GM12878 (cell line): ENCODE data around the gene AJUBA. TPM values are rescaled to one million over a fixed set of nuclear protein-coding genes. Genes with fewer than 3 reads are reported as not detected.

Source experiments
- ATAC-seq: fragments of 200-7000 bp; cut with Tn5 transposase; 3 replicates; pipeline ENCODE4 v1.9.1; 2020; ENCODE audit warnings: mild to moderate bottlenecking, moderate library complexity
- BruUV-seq: library from RNA; stranded (reverse); fragments of 400-500 nt; replicated peaks from 2 replicates; lab custom pipeline; 2021; lab: Mats Ljungman, UMichigan
- CTCF ChIA-PET: fragments of 300-600 bp; sonication (Branson Sonifier 250); formaldehyde crosslinking; extraction: SDS; loops from one replicate; lab custom pipeline; 2021; ENCODE audit warnings: inconsistent platforms; lab: Yijun Ruan, JAX
- POLR2A ChIA-PET: fragments of 350-600 bp; formaldehyde crosslinking; extraction: SDS; loops from one replicate; lab custom pipeline; 2021; ENCODE audit warnings: inconsistent platforms; lab: Charles Lee
- RAD21 ChIA-PET: fragments of 300-600 bp; sonication (Branson Sonifier 250); formaldehyde crosslinking; loops from one replicate; lab custom pipeline; 2023; ENCODE audit warnings: antibody characterized with exemption; ENCODE audit not compliant: unreplicated experiment; lab: Charles Lee
- SMC1A ChIA-PET: fragments of 300-600 bp; sonication (Branson Sonifier 250); formaldehyde crosslinking; loops from one replicate; lab custom pipeline; 2023; ENCODE audit not compliant: unreplicated experiment, uncharacterized antibody; lab: Charles Lee
- DNase-seq: peaks from one replicate; pipeline ENCODE4 v3.0.0-alpha.2; 2011; ENCODE audit warnings: low read depth, low spot score
- FAIRE-seq: peaks from 3 replicates; lab custom pipeline; 2011; peaks lifted over from hg19 to GRCh38; lab: Jason Lieb, UNC
- H2AFZ ChIP-seq: 2 replicates; pipeline ENCODE4 v1.6.0; 2011; ENCODE audit warnings: low read depth, low read length, control low read depth; ENCODE audit not compliant: control insufficient read depth
- H3K27ac ChIP-seq: 2 replicates; pipeline ENCODE4 v1.5.1; 2011; ENCODE audit warnings: control low read depth; ENCODE audit not compliant: control insufficient read depth, insufficient read depth
- H3K27me3 ChIP-seq, 2 experiments: replicated peaks in 1 of 2; 2 replicates each; pipeline versions ENCODE4 v1.6.0 to v1.6.1; 2011; ENCODE audit warnings: low read length in 1 of 2; ENCODE audit not compliant: control insufficient read depth in 2 of 2, insufficient read depth in 2 of 2
- H3K36me3 ChIP-seq, 2 experiments: 2 replicates each; pipeline ENCODE4 v1.5.1; 2011; ENCODE audit warnings: low read length in 1 of 2; ENCODE audit not compliant: control insufficient read depth in 2 of 2, insufficient read depth in 2 of 2
- H3K4me1 ChIP-seq: 2 replicates; pipeline ENCODE4 v1.6.1; 2011; ENCODE audit warnings: mild to moderate bottlenecking, low read length, moderate library complexity, mixed read lengths; ENCODE audit not compliant: control insufficient read depth, insufficient read depth
- H3K4me2 ChIP-seq: 2 replicates; pipeline ENCODE4 v1.6.0; 2011; ENCODE audit warnings: control low read depth; ENCODE audit not compliant: control insufficient read depth, insufficient read depth
- H3K4me3 ChIP-seq: fragments of 200-600 bp; sonication (generic); 2 replicates; pipeline ENCODE4 v1.5.1; 2016
- H3K79me2 ChIP-seq: 2 replicates; pipeline ENCODE4 v1.6.0; 2011; ENCODE audit warnings: low read length; ENCODE audit not compliant: control insufficient read depth, insufficient read depth
- H3K9ac ChIP-seq: 2 replicates; pipeline ENCODE4 v1.8.0; 2011; ENCODE audit warnings: low read length, control low read depth, mixed read lengths; ENCODE audit not compliant: control insufficient read depth, insufficient read depth
- H3K9me3 ChIP-seq: replicated peaks from 3 replicates; pipeline ENCODE4 v1.5.1; 2011; ENCODE audit warnings: mild to moderate bottlenecking, low read length; ENCODE audit not compliant: control insufficient read depth, insufficient read depth
- H4K20me1 ChIP-seq: 2 replicates; pipeline ENCODE4 v1.6.0; 2011; ENCODE audit not compliant: control insufficient read depth, insufficient read depth
- KAT2A ChIP-seq: conservative IDR thresholded peaks from 2 replicates; pipeline ENCODE4 v1.6.1; 2011; ENCODE audit warnings: low read depth, low read length; ENCODE audit not compliant: control insufficient read depth
- NFYA ChIP-seq: IDR thresholded peaks from 2 replicates; pipeline ENCODE4 v1.6.1; 2011; ENCODE audit warnings: low read depth, mild to moderate bottlenecking, low read length, improper control_type of control experiment, borderline replicate concordance
- SMAD1 ChIP-seq: fragments of 450-650 bp; IDR thresholded peaks from 2 replicates; pipeline ENCODE4 v1.6.1; 2018; ENCODE audit warnings: mild to moderate bottlenecking, low read depth; ENCODE audit not compliant: partially characterized antibody
- STAT1 ChIP-seq: fragments of 450-650 bp; conservative IDR thresholded peaks from 2 replicates; pipeline ENCODE4 v1.6.1; 2014; ENCODE audit warnings: antibody characterized with exemption, mild to moderate bottlenecking
- TCF12 ChIP-seq: IDR thresholded peaks from 2 replicates; pipeline ENCODE4 v1.6.1; 2011; ENCODE audit warnings: low read depth, mild to moderate bottlenecking, low read length
- TCF3 ChIP-seq: IDR thresholded peaks from 2 replicates; pipeline ENCODE4 v1.6.1; 2012; ENCODE audit warnings: low read depth, mild to moderate bottlenecking, low read length, borderline replicate concordance; ENCODE audit not compliant: insufficient read depth
- ZNF217 ChIP-seq: fragments of 450-650 bp; IDR thresholded peaks from 2 replicates; pipeline ENCODE4 v1.6.1; 2017; ENCODE audit warnings: antibody characterized with exemption, mild to moderate bottlenecking
- WGBS: methylation state at CpG from one replicate; pipeline ENCODE4 v1.1.6; 2016; ENCODE audit warnings: low lambda C conversion rate; ENCODE audit not compliant: insufficient replicate concordance, insufficient coverage; ENCODE audit errors: missing lambda C conversion rate; 5-methylcytosine and 5-hydroxymethylcytosine counted together
- in situ Hi-C: fragments of 300-500 bp; cut with MboI; formaldehyde crosslinking; loops from 9 replicates; pipeline ENCODE4 v1.14.3; 2018; ENCODE audit warnings: mixed read lengths
- intact Hi-C: fragments of 100-400 bp; cut with micrococcal nuclease; formaldehyde crosslinking; loops from one replicate; pipeline ENCODE4 v1.14.2; 2022; ENCODE audit not compliant: unreplicated experiment
- polyA plus RNA-seq, 11 experiments: library from polyadenylated mRNA; depleted of rRNA in 4 of 11; unstranded in 6 of 11; stranded (reverse) in 5 of 11; fragments of >200 nt; fragmentation: Nextera tagmentation in 4 of 11; fragmentation: Illumina TruSeq in 1 of 11; extraction: Ambion mirVana in 4 of 11; extraction: Trizol in 1 of 11; gene quantifications; 1 replicate in 1 of 11; 2 replicates in 10 of 11; pipeline versions ENCODE4 v1.2.1 to v1.2.3, GENCODE V29; 2011 to 2016; ENCODE audit warnings: inconsistent platforms in 2 of 11, missing spikeins in 2 of 11, low read depth in 1 of 11
- total RNA-seq, 4 experiments: library from RNA; depleted of rRNA in 3 of 4; stranded (reverse); fragments of >200 nt in 3 of 4; fragmentation: Illumina TruSeq in 1 of 4; extraction: Trizol in 1 of 4; gene quantifications; 2 replicates each; pipeline versions ENCODE4 v1.2.1 to v1.2.3, GENCODE V29; 2013 to 2021
- TF ChIP-seq, protein P1 (sequence below): IDR thresholded peaks from 2 replicates; pipeline ENCODE4 v1.6.1; 2012; ENCODE audit warnings: improper control_type of control experiment, low read depth, low read length; ENCODE audit not compliant: insufficient replicate concordance
- TF ChIP-seq, protein P2 (sequence below): IDR thresholded peaks from 2 replicates; pipeline ENCODE4 v1.6.1; 2011; ENCODE audit warnings: low read depth, low read length, improper control_type of control experiment, borderline replicate concordance

AJUBA gene
- total and polyA plus RNA-seq, 10 of the 15 experiments (the other 5 are each of a cell fraction or from before 2014, with no cell fraction given), result 0.03 to 18.1 (median 0.36) TPM; not detected in 1

DNA sequence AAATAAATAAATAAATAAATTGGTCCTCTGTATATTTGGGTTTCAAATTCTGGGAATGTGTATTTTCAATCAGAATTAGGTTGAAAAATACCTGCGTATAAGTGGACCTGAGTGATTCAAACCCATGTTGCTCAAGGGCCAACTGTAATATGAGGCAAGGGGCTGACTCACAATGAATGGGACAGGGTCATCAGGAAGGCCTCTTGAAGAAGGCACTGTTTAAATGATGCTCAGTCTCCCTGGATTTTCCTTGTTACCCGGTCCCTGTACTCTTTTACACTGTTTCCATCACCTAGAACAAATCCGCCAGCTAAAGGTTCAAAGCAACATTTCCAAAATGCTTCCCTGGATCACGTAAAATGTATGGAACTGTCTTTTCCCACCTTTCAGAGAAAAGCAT lies 48.6 kb upstream of the AJUBA start:
- Histone ChIP-seq H3K79me2 (peaks cover 17% of the 10 kb centered on the region), H3K9ac (no peak overlapping the region), H3K27ac (no peak overlapping the region), H2AFZ (no peak overlapping the region), H3K27me3 (no peaks in the 10 kb centered on the region), H3K36me3 (peaks cover 2 to 27% of the 10 kb centered on the region in 2 experiments), H3K4me3 (no peak overlapping the region), H3K4me1 (peaks cover 6% of the 10 kb centered on the region), H4K20me1 (no peaks in the 10 kb centered on the region), H3K9me3 (no peaks in the 10 kb centered on the region), H3K4me2 (no peak overlapping the region)
- DNase-seq (no peak), ATAC-seq (no peak), FAIRE-seq (no peak)
- BruUV-seq, result TSS peak; percentile 45
- in situ Hi-C loops, result no loop called here
- WGBS, result 94% methylated on average over 4 of the region's 4 CpGs
- CTCF ChIA-PET, result interaction anchor here (0.7 to 4.0 kb wide), 8 partner anchors 24 to 101 kb away, joined by 3 to 16 read pairs (median 5); partner anchors contain the start of gene CDH24
- intact Hi-C loops, result no loop called here
- SMC1A ChIA-PET, result interaction anchor here (1.2 kb wide), 2 partner anchors 14 to 25 kb away, joined by 3 to 4 read pairs; no protein-coding TSS in a partner anchor
- POLR2A ChIA-PET, result interaction anchor here (1.1 kb wide), 1 partner anchor 25 kb away, joined by 3 read pairs; no protein-coding TSS in a partner anchor
- TF ChIP-seq TCF3 (no peak), SMAD1 (no peak), STAT1 (no peak), TCF12 (no peak), NFYA (no peak), ZNF217 (no peak), KAT2A (no peak)
- TF ChIP-seq, protein P1, sequence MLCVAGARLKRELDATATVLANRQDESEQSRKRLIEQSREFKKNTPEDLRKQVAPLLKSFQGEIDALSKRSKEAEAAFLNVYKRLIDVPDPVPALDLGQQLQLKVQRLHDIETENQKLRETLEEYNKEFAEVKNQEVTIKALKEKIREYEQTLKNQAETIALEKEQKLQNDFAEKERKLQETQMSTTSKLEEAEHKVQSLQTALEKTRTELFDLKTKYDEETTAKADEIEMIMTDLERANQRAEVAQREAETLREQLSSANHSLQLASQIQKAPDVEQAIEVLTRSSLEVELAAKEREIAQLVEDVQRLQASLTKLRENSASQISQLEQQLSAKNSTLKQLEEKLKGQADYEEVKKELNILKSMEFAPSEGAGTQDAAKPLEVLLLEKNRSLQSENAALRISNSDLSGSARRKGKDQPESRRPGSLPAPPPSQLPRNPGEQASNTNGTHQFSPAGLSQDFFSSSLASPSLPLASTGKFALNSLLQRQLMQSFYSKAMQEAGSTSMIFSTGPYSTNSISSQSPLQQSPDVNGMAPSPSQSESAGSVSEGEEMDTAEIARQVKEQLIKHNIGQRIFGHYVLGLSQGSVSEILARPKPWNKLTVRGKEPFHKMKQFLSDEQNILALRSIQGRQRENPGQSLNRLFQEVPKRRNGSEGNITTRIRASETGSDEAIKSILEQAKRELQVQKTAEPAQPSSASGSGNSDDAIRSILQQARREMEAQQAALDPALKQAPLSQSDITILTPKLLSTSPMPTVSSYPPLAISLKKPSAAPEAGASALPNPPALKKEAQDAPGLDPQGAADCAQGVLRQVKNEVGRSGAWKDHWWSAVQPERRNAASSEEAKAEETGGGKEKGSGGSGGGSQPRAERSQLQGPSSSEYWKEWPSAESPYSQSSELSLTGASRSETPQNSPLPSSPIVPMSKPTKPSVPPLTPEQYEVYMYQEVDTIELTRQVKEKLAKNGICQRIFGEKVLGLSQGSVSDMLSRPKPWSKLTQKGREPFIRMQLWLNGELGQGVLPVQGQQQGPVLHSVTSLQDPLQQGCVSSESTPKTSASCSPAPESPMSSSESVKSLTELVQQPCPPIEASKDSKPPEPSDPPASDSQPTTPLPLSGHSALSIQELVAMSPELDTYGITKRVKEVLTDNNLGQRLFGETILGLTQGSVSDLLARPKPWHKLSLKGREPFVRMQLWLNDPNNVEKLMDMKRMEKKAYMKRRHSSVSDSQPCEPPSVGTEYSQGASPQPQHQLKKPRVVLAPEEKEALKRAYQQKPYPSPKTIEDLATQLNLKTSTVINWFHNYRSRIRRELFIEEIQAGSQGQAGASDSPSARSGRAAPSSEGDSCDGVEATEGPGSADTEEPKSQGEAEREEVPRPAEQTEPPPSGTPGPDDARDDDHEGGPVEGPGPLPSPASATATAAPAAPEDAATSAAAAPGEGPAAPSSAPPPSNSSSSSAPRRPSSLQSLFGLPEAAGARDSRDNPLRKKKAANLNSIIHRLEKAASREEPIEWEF, result no peak
- TF ChIP-seq, protein P2, sequence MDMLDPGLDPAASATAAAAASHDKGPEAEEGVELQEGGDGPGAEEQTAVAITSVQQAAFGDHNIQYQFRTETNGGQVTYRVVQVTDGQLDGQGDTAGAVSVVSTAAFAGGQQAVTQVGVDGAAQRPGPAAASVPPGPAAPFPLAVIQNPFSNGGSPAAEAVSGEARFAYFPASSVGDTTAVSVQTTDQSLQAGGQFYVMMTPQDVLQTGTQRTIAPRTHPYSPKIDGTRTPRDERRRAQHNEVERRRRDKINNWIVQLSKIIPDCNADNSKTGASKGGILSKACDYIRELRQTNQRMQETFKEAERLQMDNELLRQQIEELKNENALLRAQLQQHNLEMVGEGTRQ, result no peak
- RAD21 ChIA-PET, result no interaction called here
